HG03066 (cell line): ENCODE measurements around the gene CDH4.

ENCODE experiments used
- ATAC-seq: cut with Tn5 transposase; IDR thresholded peaks from one replicate; pipeline ENCODE4 v1.9.1; 2021; ENCODE audit warnings: low read depth; ENCODE audit not compliant: unreplicated experiment

Gene CDH4

DNA sequence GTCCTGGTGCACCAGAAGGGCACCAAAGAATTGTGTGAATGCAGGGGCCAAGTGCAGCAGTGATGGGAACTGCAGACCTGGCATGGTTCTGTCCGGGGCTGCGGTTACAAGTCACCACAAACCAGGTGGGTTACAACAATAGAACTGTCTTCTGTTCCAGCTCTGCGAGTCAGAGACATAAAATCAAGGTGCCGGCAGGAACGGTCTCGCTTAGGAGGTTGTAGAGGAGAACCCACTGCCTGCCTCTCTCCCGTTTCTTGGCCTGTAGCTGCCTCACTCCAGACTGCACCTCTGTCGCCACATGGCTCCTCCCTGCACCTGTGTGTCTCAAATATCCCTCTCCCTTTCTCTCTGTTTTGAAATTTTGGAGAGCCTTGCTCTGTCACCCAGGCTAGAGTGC lies 670.4 kb downstream of the CDH4 start:
- no peak for ATAC-seq

DNA sequence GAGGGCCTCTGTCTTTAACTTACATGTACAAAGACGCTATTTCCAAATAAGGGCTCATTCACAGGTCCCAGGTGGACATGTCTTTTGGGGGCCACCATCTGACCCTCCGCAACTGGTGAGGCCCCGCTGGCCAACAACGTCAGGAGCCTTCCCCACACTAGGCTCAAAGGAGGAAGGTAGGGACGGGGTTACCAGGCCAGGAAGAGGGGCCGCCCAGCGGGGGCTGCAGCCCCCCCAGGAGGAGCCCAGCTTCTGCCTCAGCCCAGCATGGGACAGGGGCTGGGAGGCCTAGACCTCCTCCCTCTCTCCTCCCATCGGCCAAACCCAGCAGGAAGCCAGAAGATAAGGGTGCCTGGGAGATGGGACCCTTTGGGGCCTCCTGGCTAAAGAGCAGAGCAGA lies 670.9 kb downstream of the CDH4 start:
- ATAC-seq, result no peak

DNA sequence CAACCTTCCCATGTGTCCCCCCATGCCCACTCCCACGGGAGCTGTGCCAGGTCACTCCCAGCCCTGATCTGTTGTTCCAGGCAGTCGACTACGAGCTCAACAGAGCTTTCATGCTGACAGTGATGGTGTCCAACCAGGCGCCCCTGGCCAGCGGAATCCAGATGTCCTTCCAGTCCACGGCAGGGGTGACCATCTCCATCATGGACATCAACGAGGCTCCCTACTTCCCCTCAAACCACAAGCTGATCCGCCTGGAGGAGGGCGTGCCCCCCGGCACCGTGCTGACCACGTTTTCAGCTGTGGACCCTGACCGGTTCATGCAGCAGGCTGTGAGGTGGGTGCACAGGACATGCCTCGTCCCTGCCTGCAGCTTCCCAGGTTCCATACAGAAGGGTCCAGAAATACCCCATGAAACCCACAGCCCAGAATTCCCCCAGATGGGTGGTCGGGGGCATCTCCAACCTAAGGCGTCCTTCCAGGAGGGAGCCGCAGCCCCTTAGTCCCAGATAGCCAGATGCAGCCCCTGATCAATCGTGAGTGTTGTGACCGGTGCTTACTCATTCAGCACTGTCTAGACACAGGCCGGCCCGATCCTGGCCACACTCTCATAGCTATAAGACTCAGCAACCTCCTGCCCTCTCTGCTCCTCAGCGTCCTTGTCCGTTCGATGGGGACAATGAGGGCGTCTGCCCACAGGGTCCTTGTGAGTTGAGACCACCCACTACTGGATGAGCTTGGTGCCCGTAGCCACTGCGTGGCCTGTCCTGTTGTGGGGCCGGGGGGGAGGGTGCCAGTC lies 671.5 kb downstream of the CDH4 start:
- no peak for ATAC-seq

DNA sequence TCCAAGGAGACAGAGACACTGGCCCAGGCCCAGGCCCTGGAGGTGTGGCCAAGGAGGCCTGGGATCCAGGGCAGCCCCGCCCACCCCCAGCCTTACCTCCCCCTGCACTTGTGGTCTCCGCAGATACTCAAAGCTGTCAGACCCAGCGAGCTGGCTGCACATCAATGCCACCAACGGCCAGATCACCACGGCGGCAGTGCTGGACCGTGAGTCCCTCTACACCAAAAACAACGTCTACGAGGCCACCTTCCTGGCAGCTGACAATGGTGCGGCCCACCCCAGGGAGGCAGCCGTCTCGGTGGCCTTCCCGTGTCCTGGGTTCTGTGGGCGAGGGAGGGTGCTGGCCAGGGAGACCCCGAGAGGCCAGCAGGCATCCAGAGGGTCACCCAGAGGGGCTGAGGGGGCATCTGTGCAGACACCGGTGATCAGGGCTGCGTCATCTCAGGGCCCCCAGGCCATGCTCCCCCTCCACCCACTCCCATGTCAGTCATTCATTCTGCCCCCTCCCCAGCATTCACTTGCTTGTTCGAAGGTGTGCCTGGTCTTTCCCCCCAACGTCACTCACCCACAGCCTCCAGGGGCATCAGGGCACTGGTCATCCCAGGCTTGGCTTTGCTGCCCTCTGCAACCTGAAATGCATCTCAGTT lies 672.3 kb downstream of the CDH4 start:
- ATAC-seq, result no peak

DNA sequence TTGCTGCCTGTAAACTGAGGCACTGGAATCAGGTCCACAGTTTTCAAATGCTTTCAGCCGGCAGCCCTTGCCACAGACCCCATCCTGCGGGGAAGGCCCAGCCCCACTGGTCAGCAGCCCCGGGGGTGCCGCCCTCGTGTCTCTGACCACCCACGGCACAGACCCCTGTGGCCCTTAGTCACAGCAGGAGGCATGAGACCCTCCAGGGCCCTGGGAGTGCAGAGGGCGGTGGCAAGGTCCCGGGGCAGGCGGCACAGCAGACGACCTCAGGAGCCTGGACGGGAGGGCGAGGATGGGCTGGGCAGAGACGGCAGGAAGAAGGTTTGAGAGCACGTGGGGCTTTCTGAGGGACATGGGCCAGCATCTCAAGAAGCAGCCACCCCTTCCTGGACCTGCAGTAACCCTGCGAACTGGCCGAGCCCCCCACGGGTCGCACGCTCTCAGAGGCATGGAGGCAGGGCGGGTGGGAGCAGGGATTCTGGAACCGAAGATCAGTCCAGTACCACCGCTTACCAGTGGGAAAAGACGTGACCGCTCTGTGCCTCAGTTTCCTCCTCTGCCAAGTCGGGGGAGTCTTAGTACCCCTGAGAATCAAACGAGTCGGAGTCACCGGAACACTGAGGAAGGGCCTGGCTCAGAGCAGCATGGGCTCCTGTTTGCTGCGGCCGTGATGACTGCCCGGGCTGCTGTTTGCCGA lies 672.9 kb downstream of the CDH4 start:
- ATAC-seq, result no peak

DNA sequence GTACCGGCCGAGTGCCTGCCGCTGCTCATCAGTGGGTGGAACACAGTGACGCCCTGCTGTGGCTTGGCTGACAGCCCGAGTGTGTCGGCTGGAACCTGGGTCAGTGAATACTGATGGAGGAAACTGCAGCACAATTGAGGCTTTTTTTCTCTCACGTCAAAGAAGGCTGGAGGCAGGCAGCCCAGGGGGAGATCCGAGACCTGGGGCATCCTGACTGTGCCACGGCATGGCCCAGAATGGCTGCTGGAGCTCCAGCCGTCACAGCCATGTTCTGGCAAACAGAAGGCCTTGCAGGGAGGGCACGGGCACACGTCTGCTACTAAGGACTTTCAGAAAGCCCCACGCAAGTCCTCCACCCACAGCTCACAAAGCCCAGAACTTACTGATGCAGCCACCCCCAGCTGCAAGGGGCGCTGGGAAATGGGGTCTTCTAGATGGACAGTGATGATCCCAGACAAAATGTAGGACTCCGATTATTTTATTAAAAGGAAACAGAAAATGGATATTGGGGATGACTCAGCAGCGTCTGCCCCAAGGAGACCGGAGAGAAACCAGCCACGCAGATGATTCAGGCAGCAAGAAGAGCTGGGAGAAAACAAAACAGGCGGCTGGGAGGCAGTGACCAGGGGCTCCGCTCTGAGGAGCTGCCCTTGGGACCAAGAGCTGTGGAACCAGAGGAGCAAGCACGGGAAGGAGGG lies 673.6 kb downstream of the CDH4 start:
- ATAC-seq, result no peak

DNA sequence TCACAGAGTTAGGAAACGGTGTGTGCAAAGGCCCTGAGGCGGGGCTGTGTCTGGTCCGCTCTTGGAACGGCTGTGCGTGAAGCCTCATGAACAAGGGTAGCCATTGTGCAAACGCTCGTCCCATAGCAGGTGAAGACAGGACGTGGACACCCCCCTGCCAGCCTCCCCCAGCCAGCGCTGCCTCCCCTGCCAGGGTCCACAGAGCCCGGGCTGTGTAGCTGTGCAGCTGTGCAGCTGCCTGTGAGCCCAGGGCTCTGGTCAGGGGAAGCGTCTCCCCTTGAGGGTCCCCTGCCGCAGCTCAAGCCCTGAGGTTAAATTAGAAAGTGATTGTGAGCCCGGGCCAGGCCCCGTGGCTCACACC lies 674.2 kb downstream of the CDH4 start:
- ATAC-seq, result no peak

DNA sequence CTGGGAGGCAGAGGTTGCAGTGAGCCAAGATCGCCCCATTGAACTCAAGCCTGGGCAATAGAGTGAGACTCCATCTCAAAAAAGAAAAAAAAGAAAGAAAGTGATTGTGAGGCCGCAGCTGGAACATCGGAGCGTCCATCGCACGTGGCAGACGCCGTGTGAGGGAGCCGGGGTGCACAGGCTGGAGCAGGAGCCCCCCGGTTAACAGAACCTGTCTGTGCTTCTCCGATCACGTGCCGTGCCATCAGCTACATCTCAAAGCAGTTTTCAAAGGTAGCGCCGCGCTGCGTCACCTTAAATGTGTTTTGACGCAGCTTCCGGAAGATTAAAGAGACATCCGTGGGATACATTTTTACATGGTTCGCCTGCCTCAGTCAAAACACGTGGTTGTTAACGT lies 674.7 kb downstream of the CDH4 start:
- no peak for ATAC-seq

DNA sequence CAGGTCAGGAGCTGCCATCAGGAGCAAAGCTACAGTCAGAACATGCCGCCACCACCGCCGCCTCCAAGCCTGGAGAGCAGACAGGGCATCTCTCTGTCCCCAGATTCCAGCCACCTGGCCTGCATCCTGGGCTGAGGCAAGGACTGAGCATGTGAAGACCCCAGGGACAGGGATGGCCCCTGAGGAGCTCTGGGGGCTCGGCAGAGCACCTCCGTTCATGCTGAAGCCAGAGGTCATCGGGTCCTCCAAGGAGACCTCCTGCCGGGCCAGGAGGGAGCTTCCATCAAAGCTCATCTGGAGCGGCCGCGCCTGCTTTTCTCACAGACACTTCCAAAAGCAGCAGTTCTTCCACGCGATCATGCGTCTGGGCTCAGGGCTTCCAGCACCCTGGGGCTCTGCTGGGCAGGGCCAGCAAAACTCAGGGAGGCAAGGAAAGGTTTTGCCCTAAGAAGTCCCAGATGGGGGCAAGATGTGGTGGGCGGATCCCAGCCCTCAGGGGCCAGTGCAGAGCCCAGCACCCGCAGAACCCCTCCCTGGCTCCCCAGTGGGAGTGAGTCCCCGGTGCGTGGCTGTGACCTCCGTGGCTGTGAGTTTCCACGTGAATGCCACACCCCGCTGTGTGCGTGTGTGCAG lies 675.2 kb downstream of the CDH4 start:
- ATAC-seq, result no peak

DNA sequence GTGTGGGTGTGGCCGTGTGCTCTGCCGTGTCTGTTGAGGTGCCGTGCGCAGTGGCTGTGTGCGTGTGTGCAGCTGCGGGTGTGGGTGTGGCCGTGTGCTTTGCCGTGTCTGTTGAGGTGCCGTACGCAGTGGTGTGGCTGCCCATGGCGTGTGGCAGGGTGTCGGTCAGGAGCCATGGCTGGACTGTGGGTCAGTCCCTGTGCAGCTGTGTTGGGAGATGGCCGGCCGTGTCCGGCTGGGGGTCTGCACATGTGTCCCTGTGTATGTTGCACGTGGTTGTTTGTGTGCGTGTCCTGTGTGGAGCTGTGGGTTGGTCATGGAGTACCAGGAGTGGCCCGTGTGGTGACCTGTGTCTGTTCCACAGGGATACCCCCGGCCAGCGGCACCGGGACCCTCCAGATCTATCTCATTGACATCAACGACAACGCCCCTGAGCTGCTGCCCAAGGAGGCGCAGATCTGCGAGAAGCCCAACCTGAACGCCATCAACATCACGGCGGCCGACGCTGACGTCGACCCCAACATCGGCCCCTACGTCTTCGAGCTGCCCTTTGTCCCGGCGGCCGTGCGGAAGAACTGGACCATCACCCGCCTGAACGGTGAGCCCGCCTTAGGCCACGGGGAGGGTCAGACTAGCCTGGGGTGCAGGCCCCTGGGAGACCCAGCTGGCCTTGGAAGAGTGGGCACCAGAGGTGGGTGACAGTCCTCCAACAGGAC lies 675.9 kb downstream of the CDH4 start:
- no peak for ATAC-seq

DNA sequence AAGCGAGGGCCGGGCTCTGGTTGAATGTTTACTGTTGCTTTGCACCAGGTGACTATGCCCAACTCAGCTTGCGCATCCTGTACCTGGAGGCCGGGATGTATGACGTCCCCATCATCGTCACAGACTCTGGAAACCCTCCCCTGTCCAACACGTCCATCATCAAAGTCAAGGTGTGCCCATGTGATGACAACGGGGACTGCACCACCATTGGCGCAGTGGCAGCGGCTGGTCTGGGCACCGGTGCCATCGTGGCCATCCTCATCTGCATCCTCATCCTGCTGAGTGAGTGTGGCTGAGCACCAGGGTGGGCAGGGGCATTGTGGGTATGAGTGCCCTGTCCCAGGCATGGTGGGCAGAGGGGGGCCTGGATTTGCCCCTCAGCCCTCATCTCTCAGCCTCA lies 677.5 kb downstream of the CDH4 start:
- no peak for ATAC-seq

DNA sequence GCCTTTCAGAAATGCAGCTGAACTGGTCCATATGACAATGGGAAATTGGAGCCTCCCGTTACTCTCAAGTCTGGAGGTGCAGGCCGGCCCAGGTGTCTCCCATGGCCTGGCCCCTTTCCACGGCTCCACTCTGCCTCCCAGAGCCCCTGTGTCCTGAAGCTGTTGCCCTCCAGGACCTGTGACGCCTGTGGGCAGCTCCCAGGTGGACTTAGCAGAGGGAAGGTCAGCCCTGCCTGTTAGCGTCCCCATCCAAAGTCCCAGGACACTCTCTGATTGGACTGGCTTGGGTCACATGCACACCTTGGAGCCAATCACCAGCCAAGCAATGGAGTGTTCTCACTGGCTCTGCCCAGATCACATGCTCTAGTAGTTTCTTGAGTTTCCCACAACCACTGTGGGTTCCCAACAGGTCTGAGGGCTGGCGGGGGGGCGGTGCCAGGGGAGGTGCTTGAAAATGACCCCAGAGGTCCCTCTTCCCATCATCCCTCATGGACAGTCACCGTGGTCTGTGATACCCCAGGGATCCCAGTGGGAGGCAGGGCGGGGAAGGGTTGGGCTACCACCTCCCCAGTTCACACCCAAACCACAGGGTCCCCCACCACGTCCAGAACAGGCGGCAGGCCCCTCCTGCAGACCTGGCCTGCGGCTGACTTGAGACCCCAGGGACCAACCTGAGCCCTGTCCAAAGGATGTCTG lies 678.1 kb downstream of the CDH4 start:
- no peak for ATAC-seq

DNA sequence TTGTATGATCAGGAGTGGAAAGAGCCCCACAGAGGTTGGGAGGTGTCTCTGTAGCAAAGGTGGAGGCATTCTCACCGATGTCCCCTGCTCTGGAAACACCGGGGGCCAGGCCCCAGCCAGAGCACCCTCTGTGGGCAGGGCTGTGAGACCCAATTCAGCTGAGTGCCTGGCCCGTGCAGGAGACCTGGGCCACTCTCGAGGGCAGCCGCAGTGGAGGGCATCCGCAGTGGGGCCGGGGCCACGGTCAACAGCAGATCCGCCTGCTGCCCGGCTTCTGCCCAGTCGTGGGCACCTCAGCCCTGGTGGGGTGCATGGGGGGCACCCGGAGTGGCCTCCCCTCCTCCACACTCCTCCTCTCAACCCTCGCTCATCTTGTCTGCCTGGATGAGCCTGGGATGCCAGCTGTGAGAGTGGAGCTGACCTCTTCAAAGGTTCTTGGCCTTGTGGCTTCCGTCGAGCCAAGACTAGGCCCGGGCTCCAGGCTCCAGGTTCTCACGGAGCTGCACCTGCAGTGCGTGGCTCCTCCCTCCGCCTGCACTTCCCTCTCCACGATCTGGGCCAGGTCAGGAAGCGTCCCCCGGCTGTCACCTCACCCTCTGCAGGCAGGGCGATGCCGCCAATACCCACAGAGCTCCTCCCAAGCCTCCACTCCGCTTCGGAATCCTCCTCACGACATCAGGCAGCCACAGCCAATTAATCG lies 678.9 kb downstream of the CDH4 start:
- no peak for ATAC-seq

DNA sequence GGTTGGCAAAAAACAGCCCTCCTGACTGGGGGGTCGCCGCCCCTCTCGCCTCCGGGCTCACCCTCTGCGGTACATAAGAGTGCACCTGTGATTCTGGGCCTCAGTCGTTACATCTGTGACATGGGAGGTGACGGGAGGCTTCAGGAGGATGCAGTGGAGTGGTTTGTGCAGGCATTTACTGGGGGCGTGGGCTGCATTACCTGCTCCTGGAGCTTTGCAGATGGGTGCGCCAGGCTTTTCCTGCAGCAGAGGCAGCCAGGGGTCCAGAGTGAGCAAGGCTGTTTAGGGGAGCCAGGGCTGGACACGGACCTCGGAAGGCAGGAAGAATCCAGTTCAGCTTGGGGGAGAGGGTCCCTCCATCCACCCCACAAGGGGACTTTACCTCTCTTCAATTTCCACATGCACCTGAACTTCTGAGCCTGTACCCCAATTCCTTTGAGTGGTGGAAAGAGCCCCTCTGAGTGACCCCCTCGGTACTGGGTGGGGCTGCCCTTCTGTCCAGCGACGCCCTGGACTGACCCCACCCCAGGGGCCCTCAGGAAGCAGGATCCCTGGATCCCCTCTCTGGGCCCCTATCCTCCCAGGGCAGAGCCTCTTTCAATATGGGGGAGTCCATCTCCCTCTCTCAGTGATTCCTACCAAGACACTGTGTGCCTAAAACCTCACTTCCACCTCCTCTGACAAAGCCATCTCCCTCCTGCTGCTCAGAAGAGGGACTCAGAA lies 679.6 kb downstream of the CDH4 start:
- ATAC-seq, result no peak

DNA sequence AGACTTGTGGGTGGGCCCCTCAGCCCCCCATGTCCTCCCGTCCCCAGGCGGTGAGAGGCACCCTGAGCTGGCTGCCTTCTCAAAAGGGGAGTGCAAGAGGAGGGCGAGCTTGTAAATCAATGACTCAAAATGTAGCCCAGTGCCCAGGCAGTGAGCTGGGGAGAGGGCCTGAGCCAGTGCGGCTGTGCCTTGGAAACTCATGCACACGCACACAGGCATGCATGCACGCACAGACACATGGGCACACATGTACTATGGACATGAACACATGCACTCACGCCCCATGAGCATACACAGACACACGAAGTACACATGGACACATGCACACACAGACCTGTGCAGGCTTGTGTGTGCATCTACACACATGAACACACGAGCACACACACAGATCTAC lies 680.1 kb downstream of the CDH4 start:
- no peak for ATAC-seq

DNA sequence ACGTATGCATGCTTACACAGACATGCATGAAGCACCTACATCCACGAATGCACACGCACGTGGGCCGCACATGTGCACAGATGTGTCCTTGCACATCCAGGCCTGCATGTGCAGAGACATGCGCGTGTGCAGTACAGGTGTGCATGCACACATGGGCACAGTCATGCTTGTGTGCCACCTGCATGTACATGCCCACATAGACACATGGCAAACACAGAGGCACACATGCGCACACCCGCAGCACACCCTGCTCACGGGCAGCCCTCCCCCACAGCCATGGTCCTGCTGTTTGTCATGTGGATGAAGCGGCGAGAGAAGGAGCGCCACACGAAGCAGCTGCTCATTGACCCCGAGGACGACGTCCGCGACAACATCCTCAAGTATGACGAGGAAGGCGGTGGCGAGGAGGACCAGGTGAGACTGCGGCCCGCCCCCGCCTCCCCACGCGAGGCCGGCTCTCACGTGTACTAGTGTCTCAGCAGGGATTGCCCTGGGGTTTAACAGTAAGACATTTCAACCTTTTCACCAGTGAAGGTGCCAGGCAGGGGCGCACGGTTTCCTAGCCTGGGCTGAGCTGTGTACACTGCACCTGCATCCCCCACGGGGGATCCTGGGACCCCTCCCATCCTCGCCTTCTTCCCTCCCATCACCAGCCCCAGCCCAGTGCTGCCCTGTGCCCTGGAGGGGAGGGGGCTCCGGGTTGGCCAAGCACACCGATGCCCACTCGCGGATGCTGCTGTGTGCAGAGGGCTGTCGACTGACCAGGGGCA lies 680.8 kb downstream of the CDH4 start:
- no peak for ATAC-seq

DNA sequence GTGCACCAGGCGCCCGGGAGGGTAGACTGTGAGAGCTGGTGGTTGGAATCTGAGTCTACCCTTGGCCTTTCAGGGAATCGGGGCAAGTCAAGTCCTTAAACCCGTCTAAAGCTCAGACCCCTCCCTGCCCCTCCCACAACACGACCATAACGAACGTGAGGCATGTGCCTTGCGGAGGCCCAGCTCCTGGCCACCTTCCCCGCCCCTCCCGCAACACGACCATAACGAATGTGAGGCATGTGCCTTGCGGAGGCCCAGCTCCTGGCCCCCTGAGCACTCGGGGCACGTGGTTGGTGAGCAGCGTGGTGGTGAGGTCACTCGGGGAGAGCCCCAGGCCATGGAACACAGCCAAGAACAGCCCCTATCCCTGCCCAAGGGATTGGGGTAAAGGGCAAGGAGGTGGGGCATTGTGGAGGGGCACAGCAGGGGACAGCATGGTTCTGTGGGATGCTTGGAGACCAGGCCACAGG lies 681.5 kb downstream of the CDH4 start:
- no peak for ATAC-seq
